ENCODE data around the gene PIP5K1B. TPM values are rescaled to one million over a fixed set of nuclear protein-coding genes. Genes with fewer than 3 reads are reported as not detected.

PIP5K1B gene
- total RNA-seq, 6 donors from 2014 or later = 22.4 to 76.8 (median 47.2) TPM

DNA sequence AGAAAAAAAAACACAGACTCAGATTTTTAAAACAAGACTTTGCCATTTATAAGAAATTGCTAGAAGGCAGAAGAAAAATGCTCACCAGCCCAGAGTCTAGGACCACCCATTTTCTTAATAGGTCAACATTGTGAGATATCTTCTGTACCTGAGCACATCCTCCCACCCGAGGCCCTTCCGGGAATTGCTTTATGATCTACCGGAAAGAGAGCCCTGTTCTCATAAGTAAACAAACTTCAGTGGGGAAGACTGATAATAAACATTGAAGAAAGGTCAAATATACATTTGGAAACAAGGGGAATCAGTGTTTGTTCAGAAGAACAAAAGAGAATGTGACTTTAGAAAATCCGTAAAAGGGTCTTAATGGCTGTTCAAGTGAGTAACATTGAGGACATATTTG, 264.5 kb downstream of the PIP5K1B start:
- peaks cover 0 to 4% (median 0%) of the 10 kb centered on the region in 4 donors for H3K36me3 ChIP-seq
- peak in 2 of 4 donors; percentile 47 to 63 for TF ChIP-seq EP300 (IDR thresholded peaks at IDR 0.05)
- TF ChIP-seq POLR2AphosphoS5 (IDR thresholded peaks at IDR 0.05) = peak; percentile 53 to 61
- TF ChIP-seq, protein P1, sequence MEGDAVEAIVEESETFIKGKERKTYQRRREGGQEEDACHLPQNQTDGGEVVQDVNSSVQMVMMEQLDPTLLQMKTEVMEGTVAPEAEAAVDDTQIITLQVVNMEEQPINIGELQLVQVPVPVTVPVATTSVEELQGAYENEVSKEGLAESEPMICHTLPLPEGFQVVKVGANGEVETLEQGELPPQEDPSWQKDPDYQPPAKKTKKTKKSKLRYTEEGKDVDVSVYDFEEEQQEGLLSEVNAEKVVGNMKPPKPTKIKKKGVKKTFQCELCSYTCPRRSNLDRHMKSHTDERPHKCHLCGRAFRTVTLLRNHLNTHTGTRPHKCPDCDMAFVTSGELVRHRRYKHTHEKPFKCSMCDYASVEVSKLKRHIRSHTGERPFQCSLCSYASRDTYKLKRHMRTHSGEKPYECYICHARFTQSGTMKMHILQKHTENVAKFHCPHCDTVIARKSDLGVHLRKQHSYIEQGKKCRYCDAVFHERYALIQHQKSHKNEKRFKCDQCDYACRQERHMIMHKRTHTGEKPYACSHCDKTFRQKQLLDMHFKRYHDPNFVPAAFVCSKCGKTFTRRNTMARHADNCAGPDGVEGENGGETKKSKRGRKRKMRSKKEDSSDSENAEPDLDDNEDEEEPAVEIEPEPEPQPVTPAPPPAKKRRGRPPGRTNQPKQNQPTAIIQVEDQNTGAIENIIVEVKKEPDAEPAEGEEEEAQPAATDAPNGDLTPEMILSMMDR (IDR thresholded peaks at IDR 0.05) = no peak
- TF ChIP-seq POLR2A (IDR thresholded peaks at IDR 0.05) = no peak
- H3K4me1 ChIP-seq = peaks cover 0 to 7% (median 5%) of the 10 kb centered on the region in 4 donors
- H3K27me3 ChIP-seq = no peaks in the 10 kb centered on the region
- 42 to 66% methylated on average over 4 of the region's 4 CpGs for WGBS, 2 donors
- DNase-seq = no peak
- H3K9me3 ChIP-seq = no peaks in the 10 kb centered on the region
- ATAC-seq (ENCODE audit: low FRiP score in 2 of 2) = no peak
- H3K4me3 ChIP-seq = no peak overlapping the region
- peak overlapping the region in 2 of 4 donors; percentile 7 to 73 for H3K27ac ChIP-seq

DNA sequence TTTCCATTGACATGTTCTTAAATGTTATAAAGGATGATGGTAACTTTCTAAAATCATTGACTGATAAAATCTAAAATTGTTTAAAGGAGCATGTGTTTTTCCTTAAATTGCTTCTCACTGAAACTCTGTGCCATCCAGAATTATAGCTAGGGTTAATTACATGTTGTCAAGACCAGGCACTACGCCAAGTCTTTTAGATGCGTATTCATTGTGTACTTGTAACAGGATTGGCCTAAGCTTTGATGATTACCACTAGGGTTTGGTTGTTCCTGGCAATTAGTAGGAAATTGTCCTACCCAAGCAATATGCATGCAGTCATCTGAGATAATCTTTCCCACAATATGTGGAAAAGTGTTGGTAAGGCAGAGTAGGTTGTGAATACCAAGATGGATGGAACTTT, 265.1 kb downstream of the PIP5K1B start:
- H3K27ac ChIP-seq = peak overlapping the region in 2 of 4 donors; percentile 7 to 73
- ATAC-seq (ENCODE audit: low FRiP score in 2 of 2) (no peak), DNase-seq (no peak)
- TF ChIP-seq POLR2AphosphoS5 (IDR thresholded peaks at IDR 0.05) (peak in 1 of 2 donors; percentile 24), EP300 (IDR thresholded peaks at IDR 0.05) (no peak)
- H3K9me3 ChIP-seq = no peaks in the 10 kb centered on the region
- H3K4me1 ChIP-seq = peaks cover 0 to 3% (median 2%) of the 10 kb centered on the region in 4 donors
- no peaks in the 10 kb centered on the region for H3K27me3 ChIP-seq
- H3K4me3 ChIP-seq = no peak overlapping the region
- 44 to 50% methylated on average over 2 of the region's 2 CpGs for WGBS, 2 donors
- peaks cover 0 to 4% (median 0%) of the 10 kb centered on the region in 4 donors for H3K36me3 ChIP-seq

DNA sequence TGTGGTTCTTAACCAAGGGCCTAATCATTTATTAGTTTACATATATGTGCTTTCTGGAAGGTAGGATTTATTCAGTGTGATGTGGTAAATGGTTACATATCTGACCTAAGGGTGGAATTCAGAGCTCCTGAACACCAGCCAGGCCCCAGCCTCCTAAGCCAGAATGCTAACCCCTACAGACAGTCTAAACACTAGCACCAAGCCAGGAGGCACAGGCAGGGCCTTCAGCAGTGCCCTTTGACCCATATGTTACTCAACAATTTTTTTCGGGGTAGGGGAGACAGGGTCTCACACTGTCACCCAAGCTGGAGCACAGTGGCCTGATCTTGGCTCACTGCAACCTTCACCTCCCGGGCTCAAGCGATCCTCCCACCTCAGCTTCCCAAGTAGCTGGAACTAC, 268.6 kb downstream of the PIP5K1B start:
- no peak for ATAC-seq (ENCODE audit: low FRiP score in 2 of 2)
- peak overlapping the region in 3 of 4 donors; percentile 31 to 52 (median 37) for H3K4me3 ChIP-seq
- 57 to 87% methylated on average over 1 to 3 of the region's 3 CpGs for WGBS, 2 donors

DNA sequence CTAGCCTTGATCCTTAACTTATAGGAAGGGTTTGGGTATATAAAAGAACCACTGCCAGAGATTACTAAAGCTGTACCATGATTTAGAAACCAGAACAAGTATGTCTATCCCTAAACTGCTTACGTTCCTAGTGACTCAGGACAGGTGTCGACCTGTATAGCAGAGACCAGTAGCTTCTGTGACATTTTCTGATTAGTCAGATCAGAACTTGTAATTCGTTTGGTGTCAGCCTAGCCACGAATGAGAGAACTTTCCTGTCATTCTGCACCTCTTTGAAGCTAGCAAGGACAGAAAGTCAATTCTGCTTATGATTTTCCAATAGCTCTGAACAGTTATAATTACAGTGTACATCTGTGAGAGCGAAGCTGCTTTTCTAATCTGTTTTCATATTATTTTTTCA, 269.4 kb downstream of the PIP5K1B start:
- no peaks in the 10 kb centered on the region for H3K27me3 ChIP-seq
- no peaks in the 10 kb centered on the region for H3K36me3 ChIP-seq
- no peaks in the 10 kb centered on the region for H3K9me3 ChIP-seq
- peaks cover 0 to 8% (median 2%) of the 10 kb centered on the region in 4 donors for H3K4me1 ChIP-seq
- WGBS, 2 donors = 76 to 80% methylated on average over 5 of the region's 5 CpGs
- DNase-seq = no peak
- TF ChIP-seq POLR2A (IDR thresholded peaks at IDR 0.05) (no peak), EP300 (IDR thresholded peaks at IDR 0.05) (no peak), POLR2AphosphoS5 (IDR thresholded peaks at IDR 0.05) (no peak)
- TF ChIP-seq, protein P1 (IDR thresholded peaks at IDR 0.05) = no peak
- ATAC-seq (ENCODE audit: low FRiP score in 2 of 2) = no peak
- H3K4me3 ChIP-seq = peak overlapping the region in 3 of 4 donors; percentile 31 to 52 (median 37)
- H3K27ac ChIP-seq = peak overlapping the region; percentile 78 to 83 (median 82)

More for the DNA sequence above, 268.6 kb downstream of the PIP5K1B start:
- TF ChIP-seq, protein P1 (IDR thresholded peaks at IDR 0.05) = no peak
- TF ChIP-seq EP300 (IDR thresholded peaks at IDR 0.05) (no peak), POLR2A (IDR thresholded peaks at IDR 0.05) (no peak), POLR2AphosphoS5 (IDR thresholded peaks at IDR 0.05) (no peak)
- no peaks in the 10 kb centered on the region for H3K9me3 ChIP-seq
- no peak for DNase-seq
- no peaks in the 10 kb centered on the region for H3K27me3 ChIP-seq
- H3K27ac ChIP-seq = peak overlapping the region; percentile 23 to 83 (median 52)
- H3K36me3 ChIP-seq = no peaks in the 10 kb centered on the region
- peaks cover 0 to 8% (median 2%) of the 10 kb centered on the region in 4 donors for H3K4me1 ChIP-seq

DNA sequence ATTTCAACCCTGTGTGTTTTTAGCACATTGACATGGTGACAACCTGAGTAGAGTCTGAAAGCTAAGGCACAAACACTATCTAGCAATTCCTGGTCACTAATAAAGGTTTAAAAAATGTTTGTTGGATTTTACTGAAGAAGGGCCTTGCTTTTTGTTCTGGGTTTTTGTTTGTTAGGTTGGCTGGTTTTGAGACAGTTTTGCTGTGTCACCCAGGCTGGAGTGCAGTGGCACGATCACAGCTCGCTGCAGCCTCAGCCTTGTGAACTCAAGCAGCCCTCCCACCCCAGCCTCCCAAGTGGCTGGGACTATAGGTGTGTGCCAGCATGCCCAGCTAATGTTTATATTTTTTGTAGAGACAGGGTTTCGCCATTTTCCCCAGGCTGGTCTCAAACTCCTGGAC, 269.9 kb downstream of the PIP5K1B start:
- Histone ChIP-seq H3K9me3 (no peaks in the 10 kb centered on the region), H3K36me3 (no peaks in the 10 kb centered on the region), H3K27ac (peak overlapping the region; percentile 78 to 83 (median 82)), H3K4me3 (peak overlapping the region; percentile 2 to 52 (median 34)), H3K27me3 (no peaks in the 10 kb centered on the region), H3K4me1 (peaks cover 3 to 8% (median 3%) of the 10 kb centered on the region in 4 donors)
- ATAC-seq (ENCODE audit: low FRiP score in 2 of 2) (peak in 1 of 2 donors; percentile 51), DNase-seq (peak in 1 of 2 donors; percentile 10)
- WGBS, 2 donors = 66 to 72% methylated on average over 3 of the region's 3 CpGs
- TF ChIP-seq POLR2AphosphoS5 (IDR thresholded peaks at IDR 0.05) (no peak), EP300 (IDR thresholded peaks at IDR 0.05) (no peak), POLR2A (IDR thresholded peaks at IDR 0.05) (no peak)
- TF ChIP-seq, protein P1 (IDR thresholded peaks at IDR 0.05) = no peak
